ENCODE results near the gene PRKCA.

DNA sequence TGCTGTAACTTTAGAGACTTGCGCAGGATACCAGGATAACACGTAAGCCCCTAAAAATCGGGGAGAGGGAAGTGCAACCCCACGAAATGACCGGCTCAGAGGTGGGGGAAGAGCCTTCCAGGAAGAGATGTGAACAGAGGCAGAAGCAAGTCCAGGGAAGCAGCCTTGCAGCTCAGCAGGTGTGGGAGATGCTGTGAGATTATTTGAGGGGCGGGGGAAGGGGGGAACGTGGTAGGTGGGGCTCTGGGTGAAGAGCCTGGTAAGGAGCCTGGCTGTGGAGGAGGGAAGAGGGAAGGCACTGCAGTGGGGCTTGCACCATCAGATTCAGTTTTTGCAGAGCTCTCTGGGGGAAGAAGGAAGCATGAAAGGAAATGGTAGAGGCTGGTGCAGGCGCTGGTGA lies 437.1 kb downstream of the PRKCA start:
- TF ChIP-seq, protein P1, sequence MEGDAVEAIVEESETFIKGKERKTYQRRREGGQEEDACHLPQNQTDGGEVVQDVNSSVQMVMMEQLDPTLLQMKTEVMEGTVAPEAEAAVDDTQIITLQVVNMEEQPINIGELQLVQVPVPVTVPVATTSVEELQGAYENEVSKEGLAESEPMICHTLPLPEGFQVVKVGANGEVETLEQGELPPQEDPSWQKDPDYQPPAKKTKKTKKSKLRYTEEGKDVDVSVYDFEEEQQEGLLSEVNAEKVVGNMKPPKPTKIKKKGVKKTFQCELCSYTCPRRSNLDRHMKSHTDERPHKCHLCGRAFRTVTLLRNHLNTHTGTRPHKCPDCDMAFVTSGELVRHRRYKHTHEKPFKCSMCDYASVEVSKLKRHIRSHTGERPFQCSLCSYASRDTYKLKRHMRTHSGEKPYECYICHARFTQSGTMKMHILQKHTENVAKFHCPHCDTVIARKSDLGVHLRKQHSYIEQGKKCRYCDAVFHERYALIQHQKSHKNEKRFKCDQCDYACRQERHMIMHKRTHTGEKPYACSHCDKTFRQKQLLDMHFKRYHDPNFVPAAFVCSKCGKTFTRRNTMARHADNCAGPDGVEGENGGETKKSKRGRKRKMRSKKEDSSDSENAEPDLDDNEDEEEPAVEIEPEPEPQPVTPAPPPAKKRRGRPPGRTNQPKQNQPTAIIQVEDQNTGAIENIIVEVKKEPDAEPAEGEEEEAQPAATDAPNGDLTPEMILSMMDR (conservative IDR thresholded peaks at IDR 0.05; ENCODE audit: low read length), result no peak
- TF ChIP-seq EZH2phosphoT487 (IDR thresholded peaks at IDR 0.05; ENCODE audit: borderline replicate concordance), result no peak
